Measurements from ENCODE around the gene TRAPPC3L.
A peak's percentile ranks its signal among the peaks of the same experiment; 100 is the strongest.

The TRAPPC3L gene

DNA sequence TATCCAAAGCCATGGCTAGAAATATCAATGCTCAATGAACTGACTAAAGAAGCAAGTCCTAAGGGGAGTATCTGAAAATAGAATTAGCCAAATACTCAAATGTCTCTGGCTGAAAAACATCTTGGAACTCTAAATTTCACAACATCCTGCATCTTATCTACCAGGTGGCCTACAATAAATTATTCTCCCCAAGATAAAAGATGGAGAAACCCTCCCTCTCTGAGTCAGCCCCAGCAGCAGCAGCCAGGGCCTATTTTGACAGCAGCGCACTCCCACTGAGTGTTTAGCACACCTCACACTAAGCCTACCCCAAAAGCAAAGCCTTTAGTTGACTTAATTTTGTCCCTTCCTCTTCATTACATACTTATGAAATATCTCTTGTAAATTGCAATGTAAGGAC, 78.4 kb downstream of the TRAPPC3L start:
- DNase-seq (ENCODE audit: low read depth, low spot score), result no peak

DNA sequence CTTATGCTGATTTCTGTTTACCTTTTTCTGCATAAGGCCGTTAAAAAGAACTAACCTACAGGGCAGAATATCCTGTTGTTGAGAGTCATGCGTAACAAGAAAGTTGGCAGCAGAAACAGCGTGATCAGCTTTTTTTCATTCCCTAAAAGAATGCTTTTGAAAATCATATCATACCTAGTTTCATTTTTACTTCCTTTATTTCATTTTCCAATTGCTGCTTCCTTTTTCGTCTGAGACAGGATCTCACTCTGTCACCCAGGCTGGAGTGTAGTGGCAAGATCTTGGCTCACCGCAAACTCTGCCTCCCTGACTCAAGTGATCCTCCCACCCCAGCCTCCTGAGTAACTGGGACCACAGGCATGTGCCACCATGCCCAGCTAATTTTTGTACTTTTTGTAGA, 80.2 kb downstream of the TRAPPC3L start:
- no peak for DNase-seq (ENCODE audit: low read depth, low spot score)

DNA sequence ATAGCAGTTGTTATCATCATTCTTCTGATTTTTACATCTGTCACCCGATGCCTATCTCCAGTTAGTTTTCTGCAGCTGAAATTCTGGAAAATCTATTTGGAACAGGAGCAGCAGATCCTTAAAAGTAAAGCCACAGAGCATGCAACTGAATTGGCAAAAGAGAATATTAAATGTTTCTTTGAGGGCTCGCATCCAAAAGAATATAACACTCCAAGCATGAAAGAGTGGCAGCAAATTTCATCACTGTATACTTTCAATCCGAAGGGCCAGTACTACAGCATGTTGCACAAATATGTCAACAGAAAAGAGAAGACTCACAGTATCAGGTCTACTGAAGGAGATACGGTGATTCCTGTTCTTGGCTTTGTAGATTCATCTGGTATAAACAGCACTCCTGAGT, 82.2 kb downstream of the TRAPPC3L start:
- no peak for DNase-seq (ENCODE audit: low read depth, low spot score)

DNA sequence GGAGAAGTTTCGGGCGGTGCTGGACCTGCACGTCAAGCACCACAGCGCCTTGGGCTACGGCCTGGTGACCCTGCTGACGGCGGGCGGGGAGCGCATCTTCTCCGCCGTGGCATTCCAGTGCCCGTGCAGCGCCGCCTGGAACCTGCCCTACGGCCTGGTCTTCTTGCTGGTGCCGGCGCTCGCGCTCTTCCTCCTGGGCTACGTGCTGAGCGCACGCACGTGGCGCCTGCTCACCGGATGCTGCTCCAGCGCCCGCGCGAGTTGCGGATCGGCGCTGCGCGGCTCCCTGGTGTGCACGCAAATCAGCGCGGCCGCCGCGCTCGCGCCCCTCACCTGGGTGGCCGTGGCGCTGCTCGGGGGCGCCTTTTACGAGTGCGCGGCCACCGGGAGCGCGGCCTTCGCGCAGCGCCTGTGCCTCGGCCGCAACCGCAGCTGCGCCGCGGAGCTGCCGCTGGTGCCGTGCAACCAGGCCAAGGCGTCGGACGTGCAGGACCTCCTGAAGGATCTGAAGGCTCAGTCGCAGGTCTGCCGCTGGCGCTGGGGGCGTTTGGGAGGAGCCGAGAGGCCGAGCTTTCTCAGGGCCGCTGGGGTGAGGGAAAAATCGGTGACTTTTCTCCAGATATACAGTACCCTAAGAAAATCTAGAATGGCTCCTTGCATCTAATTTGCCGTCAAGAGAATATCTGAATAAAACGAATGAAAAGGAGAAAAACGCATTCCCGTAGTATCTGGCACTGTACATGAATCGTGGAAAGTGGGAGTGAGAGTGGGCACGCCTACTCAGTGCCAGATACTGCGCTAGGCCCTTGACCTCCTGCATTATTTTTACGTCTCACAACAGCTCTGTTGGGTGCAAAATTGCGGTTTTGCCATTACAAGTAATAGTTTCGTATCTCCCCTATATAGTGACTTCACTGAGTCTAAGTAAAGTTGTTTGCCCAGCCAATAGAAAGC, 83.3 kb downstream of the TRAPPC3L start:
- DNase-seq (ENCODE audit: low read depth, low spot score), result no peak

DNA sequence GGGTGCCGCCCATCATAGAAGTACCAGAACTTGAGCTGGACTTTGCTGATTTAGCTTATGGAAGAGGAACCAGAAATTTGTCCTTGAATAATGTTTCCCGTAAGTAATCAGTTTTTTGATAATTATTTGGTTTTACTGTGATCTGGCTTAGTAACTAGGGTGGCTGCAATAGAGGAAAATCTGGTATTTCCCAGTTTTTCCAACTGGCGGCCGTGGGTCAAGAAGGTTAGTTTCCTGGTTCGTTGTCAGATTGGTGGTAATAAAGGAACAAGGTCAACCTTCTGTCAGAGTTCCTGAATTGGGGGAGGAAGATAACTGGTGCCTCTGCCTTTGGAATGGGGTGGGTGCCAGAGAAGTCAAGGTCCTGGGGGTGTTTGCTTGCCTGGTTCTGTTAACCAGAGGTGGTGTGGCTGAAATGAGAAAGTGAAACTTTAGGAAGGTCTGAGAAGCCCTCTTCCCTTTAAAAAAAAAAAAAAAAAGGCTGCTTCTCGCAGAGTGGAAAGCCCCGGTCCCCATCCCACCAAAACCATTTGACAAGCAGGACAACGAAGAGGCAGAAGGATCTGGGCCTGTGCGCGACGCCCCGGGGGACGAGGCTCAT, 84.1 kb downstream of the TRAPPC3L start, which contains the start of gene CALHM6:
Gene CALHM6, plus strand, starts transcription at position 45 of the 601 bp plus-strand sequence. Its CDS starts 555 bp downstream, at position 600.
- DNase-seq (ENCODE audit: low read depth, low spot score), result no peak

DNA sequence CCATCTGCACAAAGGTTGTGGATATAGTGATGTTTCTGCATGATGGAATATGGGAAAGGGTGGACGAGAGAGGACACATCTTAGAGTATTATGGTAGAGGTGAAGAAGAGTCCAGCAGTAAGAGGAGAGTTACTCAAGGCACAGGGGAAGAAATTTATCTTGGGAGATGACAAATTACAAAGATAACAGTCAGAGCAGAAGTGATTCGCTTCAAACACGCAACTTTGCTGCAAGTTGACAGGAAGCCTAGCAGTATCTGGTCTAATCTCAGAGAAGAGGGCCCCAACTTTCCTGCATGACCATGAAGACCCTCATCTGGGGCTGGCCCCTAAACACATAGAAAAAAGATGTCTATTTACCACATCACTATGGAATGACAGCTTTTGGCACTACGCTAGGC, 85.6 kb downstream of the TRAPPC3L start:
- DNase-seq (ENCODE audit: low read depth, low spot score), result no peak

DNA sequence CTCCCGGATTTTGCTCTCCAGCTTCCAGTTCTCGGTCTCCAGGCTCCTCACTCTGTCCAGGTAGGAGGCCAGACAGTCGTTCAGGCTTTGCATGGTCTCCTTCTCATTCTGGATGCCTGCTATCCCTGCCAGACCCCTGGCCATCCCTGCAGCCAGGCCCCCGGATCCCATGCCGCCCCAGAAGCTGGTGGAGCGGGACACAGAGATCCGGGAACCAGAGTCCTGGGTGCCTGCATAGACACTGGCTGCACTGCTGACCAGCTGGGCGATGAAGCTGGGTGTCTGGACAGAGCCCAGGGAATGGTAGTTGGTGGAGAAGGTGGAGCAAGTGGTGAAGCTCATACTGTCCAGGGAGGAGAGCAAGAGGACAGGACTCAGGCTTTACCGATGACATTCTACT, 87.2 kb downstream of the TRAPPC3L start:
- DNase-seq (ENCODE audit: low read depth, low spot score), result no peak

DNA sequence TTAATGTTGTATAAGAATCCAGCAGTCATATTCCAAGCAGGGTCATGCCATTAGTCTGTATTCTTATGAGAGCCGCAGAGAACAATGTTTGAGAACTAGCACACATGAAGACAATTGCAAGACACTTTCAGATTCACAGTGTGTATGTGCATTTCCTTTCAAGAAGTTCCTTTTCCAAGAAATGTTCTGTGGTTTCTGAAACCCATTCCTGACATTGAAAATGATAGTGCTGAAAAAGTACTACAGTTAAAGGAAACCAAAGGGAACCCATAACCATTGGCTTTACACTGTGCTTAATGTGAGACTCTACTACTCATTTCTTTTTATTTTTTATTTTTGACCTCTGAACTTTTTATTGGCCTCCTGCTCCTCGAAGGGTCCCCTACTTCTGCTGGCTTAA, 88.6 kb downstream of the TRAPPC3L start:
- no peak for DNase-seq (ENCODE audit: low read depth, low spot score)

DNA sequence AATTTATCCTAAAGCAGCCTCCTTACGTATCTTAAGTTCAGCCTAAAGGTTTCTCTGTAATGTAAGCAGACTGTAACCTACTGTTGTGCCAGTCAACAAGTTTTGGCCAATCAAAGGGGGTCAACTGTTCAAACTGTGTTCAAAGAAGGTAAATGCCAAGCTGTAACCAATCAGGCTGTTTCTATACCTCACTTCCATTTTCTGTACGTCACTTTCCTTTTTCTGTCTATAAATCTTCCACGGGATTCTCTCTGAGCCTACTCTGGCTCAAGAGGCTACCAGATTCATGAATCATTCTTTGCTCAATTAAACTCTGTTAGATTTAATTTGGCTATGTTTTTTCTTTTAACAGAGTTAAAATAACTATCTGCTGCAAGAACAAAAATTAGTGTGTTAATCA, 89.4 kb downstream of the TRAPPC3L start:
- no peak for DNase-seq (ENCODE audit: low read depth, low spot score)

DNA sequence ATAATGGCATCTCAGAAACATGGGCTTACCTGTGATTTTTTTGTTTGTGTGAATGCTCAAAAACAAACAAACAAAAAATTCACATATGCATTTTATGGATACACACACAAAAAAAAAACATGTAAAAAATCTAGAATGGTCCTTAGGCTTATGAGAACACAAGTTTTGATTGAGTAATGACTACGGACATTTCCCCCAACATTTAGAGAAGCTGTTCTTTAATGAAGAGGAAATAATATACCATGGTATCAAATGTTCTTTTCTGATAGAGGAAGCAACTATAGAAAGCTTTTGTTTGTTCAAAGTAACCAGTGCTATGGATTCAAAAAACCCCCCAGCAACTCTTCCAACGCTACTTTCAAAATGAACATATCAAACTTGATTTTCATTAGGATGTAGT, 93.0 kb downstream of the TRAPPC3L start:
- DNase-seq (ENCODE audit: low read depth, low spot score), result no peak

DNA sequence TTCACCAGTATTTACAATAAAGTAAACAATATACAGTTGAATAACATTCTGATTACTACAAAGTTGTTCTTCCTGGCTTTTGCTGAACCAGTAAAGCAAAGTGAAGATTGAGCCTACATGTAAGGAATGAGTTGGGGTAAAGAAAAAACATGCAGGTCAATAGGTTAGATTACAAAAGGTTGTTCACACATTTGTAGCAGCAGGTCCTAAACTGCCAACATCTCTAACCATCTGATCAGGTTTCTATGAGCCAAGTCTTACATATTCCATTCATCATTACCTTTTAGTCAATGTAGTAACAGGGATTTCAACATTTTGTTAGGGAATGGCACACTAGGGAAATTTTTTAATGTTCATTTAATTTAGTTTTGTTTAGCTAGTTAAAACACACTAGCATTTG, 93.6 kb downstream of the TRAPPC3L start:
- DNase-seq (ENCODE audit: low read depth, low spot score), result no peak

DNA sequence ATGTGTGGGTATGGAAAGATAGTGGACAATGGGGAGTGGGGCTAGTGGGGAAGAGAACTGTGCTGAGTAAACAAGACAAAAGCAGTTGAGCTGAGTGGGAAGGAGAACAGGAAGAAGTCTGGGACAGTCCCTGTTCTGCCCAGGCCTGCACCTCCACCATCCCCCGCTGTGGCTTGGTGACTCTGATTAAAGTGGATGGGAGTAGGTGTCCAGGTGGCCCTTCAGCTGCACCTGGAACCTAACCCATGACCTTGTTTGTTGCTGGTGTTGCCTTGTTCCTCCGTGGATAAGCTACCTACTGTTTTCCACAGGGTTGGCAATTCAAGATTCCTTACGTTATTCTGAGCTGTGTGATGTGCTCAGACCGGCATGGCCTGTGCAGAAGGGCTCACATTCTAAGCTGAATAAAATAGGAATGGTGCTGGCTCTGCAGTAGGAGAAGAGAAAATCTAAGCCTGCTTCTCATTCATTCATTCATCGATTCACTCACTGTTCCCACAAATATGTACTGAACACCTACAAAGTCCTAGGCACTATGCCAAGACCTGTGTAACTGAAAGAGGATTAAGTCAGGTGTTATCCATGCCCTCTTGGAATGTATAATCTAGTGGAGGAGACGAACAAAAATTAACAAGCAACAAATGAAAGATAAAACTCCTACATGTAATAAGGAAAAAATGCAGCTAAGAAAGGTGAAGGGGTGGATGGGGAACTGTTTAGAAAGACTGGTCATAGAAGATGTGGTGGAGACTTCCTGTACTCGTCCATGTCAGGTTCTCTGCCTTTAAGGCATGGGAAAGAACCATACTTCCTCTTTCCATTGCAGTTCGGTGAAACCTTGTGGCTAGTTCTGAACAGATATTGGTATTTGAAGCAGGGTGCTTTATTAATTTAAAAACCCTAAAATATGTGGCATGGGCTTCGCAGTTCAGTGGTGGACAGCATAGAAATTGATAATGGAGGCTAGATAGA, 94.4 kb downstream of the TRAPPC3L start:
- no peak for DNase-seq (ENCODE audit: low read depth, low spot score)

DNA sequence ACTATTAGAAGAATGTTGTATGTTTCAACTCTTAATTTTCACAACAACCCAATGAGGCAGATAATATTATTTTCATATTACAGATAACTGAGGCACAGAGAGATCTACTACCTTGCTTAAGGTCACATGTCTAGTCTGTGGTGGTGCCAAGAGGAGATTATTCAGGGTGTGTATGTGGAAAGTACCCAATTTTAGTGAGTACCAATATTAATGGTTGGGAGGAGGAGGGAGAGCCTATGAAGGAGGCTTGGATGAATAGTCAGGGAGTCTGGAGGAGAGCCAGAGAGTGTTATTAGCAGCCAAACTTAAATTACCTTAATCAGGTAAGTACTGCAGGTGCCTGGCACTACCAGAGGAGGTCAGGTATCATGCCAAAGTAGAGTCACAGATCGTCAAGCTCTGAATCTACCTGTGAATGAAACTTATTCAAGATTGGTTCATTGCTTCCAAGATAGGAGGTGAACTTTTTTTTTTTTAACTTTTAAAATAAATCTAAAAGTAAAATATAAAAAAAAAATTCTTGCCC, 95.2 kb downstream of the TRAPPC3L start:
- DNase-seq (ENCODE audit: low read depth, low spot score), result no peak

DNA sequence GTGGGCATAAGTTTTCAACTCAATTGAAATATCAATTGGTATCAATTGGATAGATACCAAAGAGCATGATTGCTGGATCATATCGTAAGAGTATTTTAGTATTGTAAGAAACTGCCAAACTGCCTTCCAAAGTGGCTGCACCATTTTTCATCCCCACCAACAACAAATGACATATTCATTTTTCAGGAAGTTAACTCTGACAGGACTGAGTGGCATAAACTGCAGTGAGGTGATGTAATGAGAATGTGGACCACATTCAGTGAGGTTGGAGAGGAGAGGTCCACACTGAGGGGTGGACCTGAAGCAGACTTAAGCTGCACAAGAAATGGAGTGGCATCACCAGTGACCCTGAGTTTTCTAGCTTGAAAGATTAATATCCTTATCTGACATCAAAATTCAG, 95.9 kb downstream of the TRAPPC3L start:
- no peak for DNase-seq (ENCODE audit: low read depth, low spot score)

DNA sequence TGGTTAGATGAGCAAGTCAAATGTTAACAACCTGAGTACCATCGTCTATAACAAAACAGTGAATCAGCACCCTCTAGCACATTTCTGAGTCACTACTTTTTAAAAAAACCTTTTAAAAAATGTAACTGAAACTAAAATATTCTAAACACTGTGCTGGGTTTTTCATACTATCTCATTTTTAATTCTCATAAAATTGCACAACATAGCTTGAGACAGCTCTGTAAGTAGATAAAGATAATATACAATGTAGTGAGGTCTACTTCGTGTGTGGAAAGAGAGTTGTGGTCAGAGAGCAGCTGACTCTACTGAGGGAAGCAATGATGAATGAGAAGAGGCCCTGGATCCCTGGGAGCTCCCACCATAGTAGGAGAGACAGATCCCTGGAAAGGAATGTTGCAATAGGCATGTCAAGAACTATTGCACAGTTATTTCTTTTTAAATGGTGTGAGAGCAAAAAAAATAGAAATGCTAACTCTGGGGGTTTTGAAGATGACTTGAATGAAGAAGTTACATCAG, 97.9 kb downstream of the TRAPPC3L start:
- DNase-seq (ENCODE audit: low read depth, low spot score), result peak; percentile 65

DNA sequence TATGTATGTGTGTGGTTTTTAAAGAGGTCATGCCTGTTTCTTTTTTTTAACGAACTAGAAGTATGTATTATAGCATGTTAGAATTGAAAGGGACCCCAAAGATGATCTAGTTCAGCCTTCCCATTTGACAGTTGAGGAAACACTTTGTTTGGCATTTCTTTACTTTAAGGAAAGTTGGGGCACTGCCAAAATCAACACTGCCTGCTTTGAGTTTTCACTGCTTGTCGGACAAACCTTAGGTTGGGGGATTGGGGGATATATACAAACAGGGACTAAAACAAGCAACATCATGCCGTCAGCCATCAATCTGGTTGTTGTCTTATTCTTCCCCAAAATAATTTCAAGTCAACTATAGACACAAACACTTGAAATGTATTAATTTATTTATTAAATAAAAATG, 98.4 kb downstream of the TRAPPC3L start:
- DNase-seq (ENCODE audit: low read depth, low spot score), result no peak

DNA sequence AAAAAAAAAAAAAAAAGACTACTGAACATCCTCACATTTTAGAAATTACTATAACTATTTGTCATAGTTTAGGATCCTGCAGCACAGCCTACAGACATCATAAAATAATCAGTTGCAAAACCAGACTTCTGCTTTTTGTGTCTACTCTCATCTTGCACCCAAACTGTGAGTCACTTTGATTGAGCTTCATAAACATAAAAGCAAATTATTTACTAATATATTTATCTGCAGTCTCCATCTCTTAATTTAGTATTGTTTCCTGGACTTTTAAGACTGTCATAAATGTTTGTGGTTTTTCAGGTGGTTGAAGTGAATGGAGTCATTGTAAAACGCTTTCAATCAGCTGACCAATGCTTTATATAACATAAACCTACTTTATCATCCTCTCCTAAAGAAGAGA, 99.1 kb downstream of the TRAPPC3L start:
- DNase-seq (ENCODE audit: low read depth, low spot score), result no peak

DNA sequence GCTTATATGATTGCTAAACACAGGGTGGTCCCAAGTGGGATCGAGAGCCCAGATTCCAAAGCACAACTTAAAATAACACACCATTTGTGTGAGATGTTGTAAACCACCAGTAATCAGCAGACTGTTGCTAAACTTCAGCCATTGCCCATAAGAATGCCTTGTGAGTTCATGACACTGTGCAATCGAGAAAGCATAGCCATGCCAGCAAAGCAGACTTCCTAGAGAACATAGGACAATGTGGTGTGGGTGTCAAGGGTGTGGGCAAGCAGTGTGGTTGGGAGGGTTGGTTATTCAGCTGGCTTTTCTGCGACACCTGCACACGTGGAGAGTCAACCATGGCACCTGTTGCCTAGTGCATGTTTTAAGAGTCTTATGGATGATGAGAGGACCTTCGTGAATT, 100.4 kb downstream of the TRAPPC3L start:
- DNase-seq (ENCODE audit: low read depth, low spot score), result no peak
